ENCODE data around the gene FOLR2.

The FOLR2 gene

GRCh38 chr11:72229925-72230763 is 13.6 kb downstream of the FOLR2 start:
- no peak for DNase-seq (ENCODE audit: low spot score)

- DNase-seq (ENCODE audit: low spot score): no peak
Measured at GRCh38 chr11:72230764-72231365, 14.3 kb downstream of the FOLR2 start.

- DNase-seq (ENCODE audit: low spot score): no peak
Measured at GRCh38 chr11:72231396-72232259, 15.0 kb downstream of the FOLR2 start.

- no peak for DNase-seq (ENCODE audit: low spot score)
Measured at GRCh38 chr11:72232260-72233055, 15.9 kb downstream of the FOLR2 start.

- DNase-seq (ENCODE audit: low spot score): no peak
Measured at GRCh38 chr11:72233056-72233772, 16.6 kb downstream of the FOLR2 start.

- DNase-seq (ENCODE audit: low spot score): no peak
Measured at GRCh38 chr11:72233773-72234513, 17.3 kb downstream of the FOLR2 start.

GRCh38 chr11:72234514-72234830 is 17.9 kb downstream of the FOLR2 start:
- no peak for DNase-seq (ENCODE audit: low spot score)

GRCh38 chr11:72234920-72235319 is 18.3 kb downstream of the FOLR2 start:
- no peak for DNase-seq (ENCODE audit: low spot score)

- no peak for DNase-seq (ENCODE audit: low spot score)
Measured at GRCh38 chr11:72235351-72236057, 18.9 kb downstream of the FOLR2 start.

- no peak for DNase-seq (ENCODE audit: low spot score)
Measured at GRCh38 chr11:72236083-72236697, 19.6 kb downstream of the FOLR2 start.

- DNase-seq (ENCODE audit: low spot score): no peak
Measured at GRCh38 chr11:72236774-72237111, 20.1 kb downstream of the FOLR2 start.

- no peak for DNase-seq (ENCODE audit: low spot score)
Measured at GRCh38 chr11:72237112-72237931, 20.7 kb downstream of the FOLR2 start.

GRCh38 chr11:72238040-72238450 is 21.5 kb downstream of the FOLR2 start:
- peak; percentile 83 for DNase-seq (ENCODE audit: low spot score)

- DNase-seq (ENCODE audit: low spot score): no peak
Measured at GRCh38 chr11:72238492-72239312, 22.1 kb downstream of the FOLR2 start.

- DNase-seq (ENCODE audit: low spot score): no peak
Measured at GRCh38 chr11:72239313-72239848, 22.8 kb downstream of the FOLR2 start.

- DNase-seq (ENCODE audit: low spot score): no peak
Measured at GRCh38 chr11:72239849-72240460, 23.4 kb downstream of the FOLR2 start.
